Daoy (cell line): ENCODE measurements around the gene SUMF1. TPM values are rescaled to one million over a fixed set of nuclear protein-coding genes. Genes with fewer than 3 reads are reported as not detected.
A peak's percentile ranks its signal among the peaks of the same experiment; 100 is the strongest.

ENCODE experiments used
- DNase-seq: peaks from one replicate; pipeline ENCODE4 v3.0.0-alpha.2; 2015; ENCODE audit warnings: low read depth
- total RNA-seq: library from RNA; depleted of rRNA; stranded (reverse); fragments of >200 nt; shearing (Covaris generic); gene quantifications from 2 replicates; pipeline ENCODE4 v1.2.3, GENCODE V29; 2014

SUMF1 gene
- total RNA-seq, 1 experiment from 2014 or later, result 11.0 TPM

DNA sequence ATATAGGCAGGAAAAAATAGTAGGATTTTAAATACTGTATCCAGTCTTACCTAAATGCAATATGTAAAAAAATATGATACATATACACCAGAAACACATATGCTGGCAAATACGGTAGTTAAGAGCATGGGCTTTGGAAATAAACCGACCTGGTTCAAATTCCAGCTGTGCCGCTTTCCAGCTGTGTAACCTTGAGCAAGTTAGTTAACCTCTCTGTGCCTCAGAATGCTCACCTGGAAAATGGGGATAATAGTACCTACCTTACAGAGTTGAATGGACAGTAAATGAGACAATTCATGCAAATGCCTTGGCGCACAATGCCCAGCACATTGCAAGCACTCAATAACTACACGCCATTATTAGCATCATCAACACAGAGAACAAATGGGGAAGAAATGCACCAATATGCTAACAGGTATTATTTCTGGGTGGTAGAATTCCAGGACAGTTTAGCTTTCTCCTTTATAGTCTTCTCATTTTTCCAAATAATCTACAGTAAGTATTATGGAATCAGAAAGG is 50.6 kb downstream of the SUMF1 start:
- DNase-seq, result no peak

DNA sequence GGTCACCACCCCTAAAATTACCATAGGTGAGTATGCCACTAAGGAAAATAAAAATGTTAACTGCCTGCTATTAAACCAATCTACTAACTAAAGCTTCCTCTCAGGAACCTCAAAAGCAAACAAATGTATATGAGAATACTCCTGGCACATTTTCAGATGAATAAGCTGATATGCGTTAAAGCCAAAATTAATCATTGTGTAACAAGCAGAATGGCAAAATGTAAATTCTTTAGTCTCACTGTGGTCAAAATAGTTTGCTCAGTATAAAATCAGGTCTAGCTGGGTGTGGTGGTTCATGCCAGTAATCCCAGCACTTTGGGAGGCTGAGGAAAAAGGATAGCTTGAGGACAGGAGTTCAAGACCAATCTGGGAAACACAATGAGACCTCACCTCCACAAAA is 53.6 kb downstream of the SUMF1 start:
- no peak for DNase-seq

GRCh38 chr3:4411833-4412232 is 55.2 kb downstream of the SUMF1 start:
- no peak for DNase-seq

DNA sequence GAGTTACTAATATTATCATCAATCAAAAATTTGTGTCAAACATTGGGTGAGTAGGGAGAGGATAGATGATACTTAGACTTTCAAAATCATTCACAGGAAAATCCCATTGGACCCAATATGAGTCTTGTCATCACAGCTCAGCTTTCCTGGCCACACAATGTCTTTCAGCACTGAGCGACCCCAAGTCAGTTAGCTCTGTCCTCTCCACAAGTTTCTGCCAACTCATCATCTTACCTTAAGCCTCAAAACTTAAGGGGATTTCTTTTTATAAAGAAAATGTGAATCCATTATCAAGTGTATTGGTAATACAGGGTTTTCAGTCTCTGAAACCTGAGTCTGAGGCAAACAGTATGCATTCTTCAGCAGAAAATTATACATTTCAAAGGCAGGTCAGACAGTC is 55.8 kb downstream of the SUMF1 start:
- no peak for DNase-seq

GRCh38 chr3:4410606-4411005 is 56.5 kb downstream of the SUMF1 start:
- no peak for DNase-seq

GRCh38 chr3:4409971-4410573 is 57.0 kb downstream of the SUMF1 start:
- no peak for DNase-seq

DNA sequence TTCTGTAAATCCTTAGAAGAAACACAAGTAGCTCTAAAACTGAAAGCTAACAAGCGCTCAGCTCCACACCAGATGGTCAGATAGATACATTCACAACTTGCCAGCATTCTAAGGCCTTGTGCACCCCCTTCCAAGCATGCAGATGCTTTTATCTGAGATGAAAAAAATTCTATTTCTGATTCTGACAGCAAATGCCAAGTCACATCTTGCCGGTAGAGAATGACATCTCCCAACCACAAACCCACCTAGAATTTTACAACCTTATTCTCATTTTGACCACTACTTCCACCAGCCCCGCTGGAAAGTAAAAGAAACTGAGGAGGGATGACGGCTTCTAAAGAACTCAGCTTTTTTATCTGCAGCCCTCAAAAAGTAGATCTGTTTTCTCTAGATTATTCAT is 57.7 kb downstream of the SUMF1 start:
- no peak for DNase-seq

GRCh38 chr3:4408958-4409357 is 58.1 kb downstream of the SUMF1 start:
- no peak for DNase-seq

- DNase-seq, result no peak
These were observed 59.1 kb downstream of the SUMF1 start for GRCh38 chr3:4407941-4408340.

GRCh38 chr3:4406746-4407568 is 60.1 kb downstream of the SUMF1 start:
- DNase-seq, result no peak

- no peak for DNase-seq
These were observed 62.2 kb downstream of the SUMF1 start for GRCh38 chr3:4404881-4405280.

DNA sequence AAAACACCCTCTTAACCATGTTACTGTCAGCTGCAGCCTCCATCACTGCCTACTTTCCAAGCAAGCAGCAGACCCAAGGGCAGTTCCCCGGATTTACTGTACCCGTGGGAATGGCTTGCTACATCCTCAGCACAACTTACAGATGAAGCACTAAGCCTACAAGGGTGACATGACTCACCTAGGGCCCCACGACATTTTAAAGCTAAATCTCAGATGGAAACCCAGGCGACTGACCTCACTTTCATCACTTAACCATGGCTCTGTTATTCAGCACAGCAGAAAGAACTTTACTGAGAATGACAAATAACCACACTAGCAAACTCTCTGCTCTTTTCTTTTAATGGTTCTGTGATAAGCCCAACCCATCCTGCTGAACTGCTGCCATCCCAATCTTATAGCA is 65.6 kb downstream of the SUMF1 start:
- no peak for DNase-seq

- no peak for DNase-seq
These were observed 67.6 kb downstream of the SUMF1 start for GRCh38 chr3:4399476-4399875.

GRCh38 chr3:4398941-4399245 is 68.2 kb downstream of the SUMF1 start:
- DNase-seq, result no peak

- DNase-seq, result no peak
These were observed 68.7 kb downstream of the SUMF1 start for GRCh38 chr3:4398120-4398940.

DNA sequence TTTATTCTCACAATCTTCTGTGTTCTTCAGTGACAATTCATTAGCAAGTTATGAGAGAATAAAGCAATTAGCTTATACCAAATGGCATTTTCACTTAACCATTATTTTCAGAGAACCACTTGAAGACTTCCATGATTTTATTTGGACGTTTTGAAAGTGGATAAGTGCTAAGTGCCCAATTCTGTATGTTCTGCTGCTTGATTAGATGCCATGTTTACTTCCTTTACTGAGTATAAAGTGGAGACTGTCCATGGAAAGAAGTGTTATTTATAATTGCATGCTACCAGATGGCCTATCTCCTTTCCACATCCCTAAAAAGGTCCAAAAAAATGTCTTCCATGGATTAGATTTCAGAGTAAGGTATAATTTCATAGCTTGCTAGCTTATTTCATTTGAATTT is 69.6 kb downstream of the SUMF1 start:
- no peak for DNase-seq

DNA sequence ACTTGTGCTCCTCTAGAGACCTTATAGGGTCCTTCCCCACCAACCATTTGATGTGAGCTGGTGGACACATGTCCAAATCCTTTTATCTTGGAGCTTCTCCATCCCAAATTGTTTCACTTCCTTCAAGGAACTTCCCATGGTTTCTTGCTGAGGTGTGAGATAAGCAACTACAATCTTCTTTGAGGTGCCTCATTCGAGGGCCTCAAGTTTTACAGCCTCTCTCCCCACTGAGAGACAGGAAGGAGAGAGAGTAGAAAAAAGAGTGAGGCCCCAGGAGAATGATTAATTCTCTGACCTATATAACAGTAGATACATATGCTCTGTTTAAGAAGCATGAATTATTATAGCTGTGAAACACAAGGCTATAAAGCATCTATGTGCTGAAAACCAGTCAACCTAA is 70.5 kb downstream of the SUMF1 start:
- DNase-seq, result no peak

GRCh38 chr3:4396006-4396405 is 71.1 kb downstream of the SUMF1 start:
- no peak for DNase-seq

GRCh38 chr3:4395448-4395847 is 71.6 kb downstream of the SUMF1 start:
- DNase-seq, result no peak

DNA sequence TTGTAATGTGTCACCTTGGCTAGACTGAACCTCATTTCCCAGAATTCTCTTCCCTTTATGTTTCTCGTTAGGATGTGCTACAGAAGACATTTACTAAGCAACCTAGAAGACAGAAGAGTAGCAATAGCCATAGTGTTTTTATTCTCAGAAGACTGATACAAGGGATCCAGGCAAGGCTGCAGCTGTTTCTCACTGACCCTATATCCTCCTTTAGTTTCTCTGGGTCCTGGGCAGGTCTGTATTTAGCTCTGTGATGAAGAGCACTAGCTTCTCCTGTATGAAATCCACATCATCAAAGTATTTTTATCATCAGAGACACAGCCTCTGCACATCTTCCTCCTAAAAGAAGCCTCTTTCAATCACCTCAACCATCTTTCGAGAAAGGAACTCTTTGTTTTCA is 72.5 kb downstream of the SUMF1 start:
- DNase-seq, result no peak

DNA sequence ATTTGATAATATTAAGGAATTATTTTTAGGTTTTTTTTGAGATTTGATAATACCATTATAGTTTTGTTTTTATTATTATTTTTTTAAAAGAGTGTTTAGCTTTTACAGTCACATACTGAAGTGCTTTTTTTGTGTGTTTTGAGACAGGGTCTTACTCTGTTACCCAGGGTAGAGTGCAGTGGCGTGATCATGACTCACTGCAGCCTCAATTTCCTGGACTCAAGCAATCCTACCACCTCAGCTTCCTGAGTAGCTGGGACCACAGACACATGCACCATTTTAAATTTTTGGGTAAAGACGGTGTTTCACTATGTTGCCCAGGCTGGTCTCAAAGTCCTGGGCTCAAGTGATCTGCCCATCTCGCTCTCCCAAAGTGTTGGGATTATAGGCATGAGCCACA is 73.0 kb downstream of the SUMF1 start:
- DNase-seq, result peak; percentile 70

GRCh38 chr3:4392992-4393391 is 74.1 kb downstream of the SUMF1 start:
- no peak for DNase-seq
